Ovary (tissue), 9 donors: Measurements from ENCODE around the gene MAPKAP1. TPM values are rescaled to one million over a fixed set of nuclear protein-coding genes. Genes with fewer than 3 reads are reported as not detected.

Experiments used
- DNase-seq, 5 donors: peaks; one replicate each; pipeline ENCODE4 v3.0.0-alpha.2; 2019 to 2020
- H3K27ac ChIP-seq, 2 donors: fragments of 200-600 bp; one replicate each; pipeline versions ENCODE4 v1.5.1 to v1.8.0; 2019 to 2022
- H3K27me3 ChIP-seq: fragments of 200-600 bp; one replicate; pipeline ENCODE4 v1.8.0; 2022
- H3K36me3 ChIP-seq: fragments of 200-600 bp; sonication (generic); one replicate; pipeline ENCODE4 v1.5.1; 2019
- H3K4me1 ChIP-seq: one replicate; pipeline ENCODE4 v1.8.1; 2013; ENCODE audit warnings: mild to moderate bottlenecking, moderate library complexity; ENCODE audit not compliant: insufficient read depth
- H3K4me3 ChIP-seq: fragments of 200-600 bp; sonication (generic); one replicate; pipeline ENCODE4 v1.5.1; 2017
- H3K9me3 ChIP-seq, 2 donors: fragments of 200-600 bp in 1 of 2; sonication (generic) in 1 of 2; one replicate each; pipeline versions ENCODE4 v1.5.1 to v1.8.1; 2013 to 2019; ENCODE audit warnings: mild to moderate bottlenecking in 1 of 2, moderate library complexity in 1 of 2
- EP300 ChIP-seq: sonication (generic); formaldehyde crosslinking; IDR thresholded peaks from one replicate; pipeline ENCODE4 v1.6.1; 2017; ENCODE audit warnings: antibody characterized with exemption
- POLR2A ChIP-seq: fragments of 450-650 bp; IDR thresholded peaks from one replicate; pipeline ENCODE4 v1.6.1; 2017; ENCODE audit warnings: antibody characterized with exemption, mild to moderate bottlenecking, moderate library complexity
- WGBS, 3 donors: extraction: QIAGEN DNeasy Blood & Tissue Kit in 1 of 3; methylation state at CpG; one replicate each; pipeline versions ENCODE4 v1.1.5 to v1.1.7; 2013 to 2017; 5-methylcytosine and 5-hydroxymethylcytosine counted together
- intact Hi-C, 4 donors: fragments of 100-400 bp; cut with DNase I; formaldehyde crosslinking; loops; one replicate each; pipeline versions ENCODE4 v1.11.0 to v1.15.1; 2022 to 2023
- polyA plus RNA-seq, 2 donors: library from polyadenylated mRNA; stranded (reverse); fragments of 200-250 nt in 1 of 2; fragments of 350-450 nt in 1 of 2; fragmentation: Illumina TruSeq in 1 of 2; extraction: RNeasy Lipid Tissue Mini Kit (QIAGEN cat#74804) in 1 of 2; gene quantifications; one replicate each; pipeline ENCODE4 v1.2.3, GENCODE V29; 2013 to 2014
- total RNA-seq, 7 donors: library from RNA; depleted of rRNA in 2 of 7; stranded (reverse); fragments of >200 nt in 2 of 7; fragmentation: NEBNext Ultra II Directional in 3 of 7; extraction: Animal tissue kit (Norgen Biotek cat#: 25700) in 3 of 7; gene quantifications; one replicate each; pipeline versions ENCODE4 v1.1.0 to v1.2.4, GENCODE V29; 2016 to 2023
- TF ChIP-seq, protein P1 (sequence below), 3 donors: fragments of 450-650 bp in 2 of 3; fragments of 200-600 bp in 1 of 3; IDR thresholded peaks; one replicate each; pipeline versions ENCODE4 v1.5.1 to v1.8.0; 2016 to 2022; ENCODE audit warnings: antibody characterized with exemption in 3 of 3, mild to moderate bottlenecking in 1 of 3
- donor health status: DM: no; HTN: no; CAD: no; lungs with moderate emphysema.
- donor health status: DM: no; HTN: no; CAD: no.
- donor health status: Bipolar disorder and iron deficiency.
- donor health status: DM: yes; HTN: yes; CAD: no.
- donor health status: DM: no; HTN: no; CAD: no.
- donor health status: DM: yes; HTN: yes; CAD: no.

Gene MAPKAP1
- total and polyA plus RNA-seq, 9 donors, result 43.3 to 86.5 (median 50.2) TPM

- 64 to 91% (median 83%) methylated on average over 4 of the region's 4 CpGs for WGBS, 3 donors
- intact Hi-C loops, result no loop called here
- H3K27me3 ChIP-seq, result no peaks in the 10 kb centered on the region
- no peak for DNase-seq
- TF ChIP-seq POLR2A, result no peak
- TF ChIP-seq, protein P1, sequence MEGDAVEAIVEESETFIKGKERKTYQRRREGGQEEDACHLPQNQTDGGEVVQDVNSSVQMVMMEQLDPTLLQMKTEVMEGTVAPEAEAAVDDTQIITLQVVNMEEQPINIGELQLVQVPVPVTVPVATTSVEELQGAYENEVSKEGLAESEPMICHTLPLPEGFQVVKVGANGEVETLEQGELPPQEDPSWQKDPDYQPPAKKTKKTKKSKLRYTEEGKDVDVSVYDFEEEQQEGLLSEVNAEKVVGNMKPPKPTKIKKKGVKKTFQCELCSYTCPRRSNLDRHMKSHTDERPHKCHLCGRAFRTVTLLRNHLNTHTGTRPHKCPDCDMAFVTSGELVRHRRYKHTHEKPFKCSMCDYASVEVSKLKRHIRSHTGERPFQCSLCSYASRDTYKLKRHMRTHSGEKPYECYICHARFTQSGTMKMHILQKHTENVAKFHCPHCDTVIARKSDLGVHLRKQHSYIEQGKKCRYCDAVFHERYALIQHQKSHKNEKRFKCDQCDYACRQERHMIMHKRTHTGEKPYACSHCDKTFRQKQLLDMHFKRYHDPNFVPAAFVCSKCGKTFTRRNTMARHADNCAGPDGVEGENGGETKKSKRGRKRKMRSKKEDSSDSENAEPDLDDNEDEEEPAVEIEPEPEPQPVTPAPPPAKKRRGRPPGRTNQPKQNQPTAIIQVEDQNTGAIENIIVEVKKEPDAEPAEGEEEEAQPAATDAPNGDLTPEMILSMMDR (IDR thresholded peaks at IDR 0.05), result no peak
- no peak for TF ChIP-seq EP300
- no peak overlapping the region for H3K27ac ChIP-seq
- H3K4me3 ChIP-seq, result no peak overlapping the region
- no peaks in the 10 kb centered on the region for H3K36me3 ChIP-seq
- H3K4me1 ChIP-seq, result peaks cover 19% of the 10 kb centered on the region
- no peaks in the 10 kb centered on the region for H3K9me3 ChIP-seq
Observed at GRCh38 chr9:125517577-125517976, 189.4 kb downstream of the MAPKAP1 start.

GRCh38 chr9:125515983-125516940 is 190.7 kb downstream of the MAPKAP1 start:
- Histone ChIP-seq H3K36me3 (no peaks in the 10 kb centered on the region), H3K27ac (peak overlapping the region in 1 of 2 donors; percentile 2), H3K4me3 (no peak overlapping the region), H3K9me3 (no peaks in the 10 kb centered on the region), H3K4me1 (peaks cover 19% of the 10 kb centered on the region), H3K27me3 (no peaks in the 10 kb centered on the region)
- intact Hi-C loops, result no loop called here
- TF ChIP-seq POLR2A (no peak), EP300 (no peak)
- TF ChIP-seq, protein P1 (IDR thresholded peaks at IDR 0.05), result no peak
- 81 to 85% (median 83%) methylated on average over 6 of the region's 6 CpGs for WGBS, 3 donors
- DNase-seq, result no peak

DNA sequence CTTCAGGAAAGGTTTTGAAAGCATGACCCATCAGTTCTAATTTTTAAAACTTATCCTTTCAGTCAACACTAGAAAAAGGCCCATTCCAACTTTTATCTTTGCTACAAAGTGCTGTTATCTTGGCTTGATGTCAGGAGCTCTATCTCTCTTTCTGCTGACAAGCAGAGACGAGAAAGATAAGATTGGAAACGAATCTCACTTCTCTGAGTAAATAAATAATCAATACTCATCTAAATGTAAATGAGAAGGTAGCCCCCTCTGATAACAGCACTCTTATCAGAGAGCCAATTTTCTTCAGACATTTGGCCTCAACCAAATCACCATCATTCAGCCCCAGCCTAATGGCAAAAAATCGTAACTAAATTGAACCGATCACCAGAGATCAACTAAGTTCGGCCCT is 191.7 kb downstream of the MAPKAP1 start:
- H3K4me1 ChIP-seq, result peaks cover 21% of the 10 kb centered on the region
- H3K27ac ChIP-seq, result peak overlapping the region in 1 of 2 donors; percentile 51
- H3K27me3 ChIP-seq, result no peaks in the 10 kb centered on the region
- WGBS, 3 donors, result 72 to 74% (median 73%) methylated on average over 5 of the region's 5 CpGs
- no peaks in the 10 kb centered on the region for H3K36me3 ChIP-seq
- no peak for DNase-seq
- no peak overlapping the region for H3K4me3 ChIP-seq
- no peaks in the 10 kb centered on the region for H3K9me3 ChIP-seq
- intact Hi-C loops, result no loop called here
- TF ChIP-seq, protein P1 (IDR thresholded peaks at IDR 0.05), result no peak
- TF ChIP-seq POLR2A (no peak), EP300 (no peak)

DNA sequence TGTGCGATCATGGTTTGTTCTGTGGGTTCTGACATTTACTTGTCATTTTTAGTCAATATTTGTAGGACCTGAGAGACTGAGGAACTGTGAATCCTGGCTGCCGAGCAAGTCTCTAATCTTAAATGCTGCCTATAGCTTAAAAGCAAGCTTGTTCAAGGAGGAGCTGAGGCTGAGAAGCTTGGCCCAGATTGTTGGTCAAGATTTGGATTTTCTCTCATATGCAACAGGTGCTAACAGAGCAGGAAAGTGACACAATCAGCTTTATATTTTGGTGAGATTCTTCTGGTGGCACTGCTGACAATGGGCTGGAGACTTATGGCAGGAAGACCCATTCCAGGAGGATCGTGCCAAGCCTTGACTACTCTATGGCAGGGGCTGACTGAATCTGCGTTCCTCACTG is 192.5 kb downstream of the MAPKAP1 start:
- H3K27ac ChIP-seq, result peak overlapping the region in 1 of 2 donors; percentile 51
- WGBS, 3 donors, result 94 to 97% (median 96%) methylated on average over 4 of the region's 4 CpGs

More for the DNA sequence above, 192.5 kb downstream of the MAPKAP1 start:
- Histone ChIP-seq H3K36me3 (no peaks in the 10 kb centered on the region), H3K4me3 (no peak overlapping the region), H3K4me1 (peaks cover 22% of the 10 kb centered on the region), H3K9me3 (no peaks in the 10 kb centered on the region), H3K27me3 (no peaks in the 10 kb centered on the region)
- intact Hi-C loops, result no loop called here
- TF ChIP-seq POLR2A (no peak), EP300 (no peak)
- TF ChIP-seq, protein P1 (IDR thresholded peaks at IDR 0.05), result no peak
- no peak for DNase-seq
